OCI-LY1 (cell line): Measurements from ENCODE around the gene SPP1.

ENCODE experiments used
- CTCF ChIP-seq: fragments of 200-600 bp; sonication (generic), shearing (Covaris generic); IDR thresholded peaks from 2 replicates; pipeline ENCODE4 v1.5.1; 2017; ENCODE audit warnings: mild to moderate bottlenecking, antibody characterized with exemption, low read length, moderate library complexity, mixed read lengths
- EZH2 ChIP-seq: fragments of 200-600 bp; sonication (generic), shearing (Covaris generic); IDR thresholded peaks from 2 replicates; pipeline ENCODE4 v1.8.0; 2017; ENCODE audit warnings: borderline replicate concordance, mixed run types, mild to moderate bottlenecking, antibody characterized with exemption, low read length, moderate library complexity, mixed read lengths

- TF ChIP-seq CTCF (no peak), EZH2 (no peak)
These were observed 27.9 kb upstream of the SPP1 start for GRCh38 chr4:87947381-87948160.
